Daoy (cell line): ENCODE data around the gene CLCC1. TPM values are rescaled to one million over a fixed set of nuclear protein-coding genes. Genes with fewer than 3 reads are reported as not detected.
A peak's percentile ranks its signal among the peaks of the same experiment; 100 is the strongest.
"Not testable (repeated sequence)": the region's sequence is repeated elsewhere in the genome, so short reads cannot be mapped to it uniquely, and the experiment has no call there.

Experiments
- DNase-seq: peaks from one replicate; pipeline ENCODE4 v3.0.0-alpha.2; 2015; ENCODE audit warnings: low read depth
- total RNA-seq: library from RNA; depleted of rRNA; stranded (reverse); fragments of >200 nt; shearing (Covaris generic); gene quantifications from 2 replicates; pipeline ENCODE4 v1.2.3, GENCODE V29; 2014; rRNA removed

CLCC1 gene, protein sequence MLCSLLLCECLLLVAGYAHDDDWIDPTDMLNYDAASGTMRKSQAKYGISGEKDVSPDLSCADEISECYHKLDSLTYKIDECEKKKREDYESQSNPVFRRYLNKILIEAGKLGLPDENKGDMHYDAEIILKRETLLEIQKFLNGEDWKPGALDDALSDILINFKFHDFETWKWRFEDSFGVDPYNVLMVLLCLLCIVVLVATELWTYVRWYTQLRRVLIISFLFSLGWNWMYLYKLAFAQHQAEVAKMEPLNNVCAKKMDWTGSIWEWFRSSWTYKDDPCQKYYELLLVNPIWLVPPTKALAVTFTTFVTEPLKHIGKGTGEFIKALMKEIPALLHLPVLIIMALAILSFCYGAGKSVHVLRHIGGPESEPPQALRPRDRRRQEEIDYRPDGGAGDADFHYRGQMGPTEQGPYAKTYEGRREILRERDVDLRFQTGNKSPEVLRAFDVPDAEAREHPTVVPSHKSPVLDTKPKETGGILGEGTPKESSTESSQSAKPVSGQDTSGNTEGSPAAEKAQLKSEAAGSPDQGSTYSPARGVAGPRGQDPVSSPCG
- 57.0 and 71.5 TPM in 2 replicates for total RNA-seq

- peak; percentile 99 for DNase-seq
These were observed at the start of gene CLCC1 for GRCh38 chr1:108963052-108963686. TSS of gene CLCC1 (minus strand) at chr1:108963484. CDS start at chr1:108950437, 13,047 bp downstream.

GRCh38 chr1:109011335-109011734, 48.1 kb upstream of the CLCC1 start:
- DNase-seq, result no peak

DNA sequence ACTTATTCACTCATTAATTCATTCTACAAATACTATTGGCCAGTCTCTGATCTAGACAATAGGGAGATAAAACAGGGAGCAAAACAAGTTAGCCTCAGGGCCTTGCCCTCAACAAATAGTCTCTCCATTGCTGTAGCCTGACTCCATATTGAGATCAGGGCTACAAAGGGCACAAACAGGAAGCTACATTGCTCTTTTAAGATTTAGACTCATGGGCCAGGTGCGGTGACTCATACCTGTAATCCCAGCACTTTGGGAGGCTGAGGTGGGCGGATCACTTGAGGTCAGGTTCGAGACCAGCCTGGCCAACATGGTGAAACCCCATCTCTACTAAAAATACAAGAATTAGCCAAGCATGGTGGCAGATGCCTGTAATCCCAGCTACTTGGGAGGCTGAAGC, 33.3 kb upstream of the CLCC1 start:
- DNase-seq, result peak; percentile 7

- DNase-seq, result no peak
These were observed 19.8 kb upstream of the CLCC1 start for GRCh38 chr1:108983114-108983513.

GRCh38 chr1:108976658-108977057, 13.4 kb upstream of the CLCC1 start:
- DNase-seq, result no peak

DNA sequence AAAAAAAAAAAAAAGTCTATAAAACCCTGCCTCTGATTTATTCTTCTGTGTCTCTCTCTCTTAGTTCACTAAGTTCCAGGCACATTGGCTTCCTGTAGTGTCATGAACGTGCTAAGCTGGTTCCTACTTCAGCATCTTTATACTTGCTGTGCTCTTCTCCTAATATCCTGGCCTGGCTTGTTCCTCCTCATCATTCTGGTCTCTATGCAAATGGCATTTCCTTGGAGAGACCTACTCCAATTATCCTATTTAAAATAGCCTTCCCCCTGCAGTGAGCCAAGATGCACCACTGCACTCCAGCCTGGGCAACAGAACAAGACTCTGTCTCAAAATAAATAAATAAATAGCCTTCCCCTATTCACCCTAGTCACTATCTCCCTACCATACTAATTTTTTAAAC, 9.7 kb upstream of the CLCC1 start:
- DNase-seq, result no peak

DNA sequence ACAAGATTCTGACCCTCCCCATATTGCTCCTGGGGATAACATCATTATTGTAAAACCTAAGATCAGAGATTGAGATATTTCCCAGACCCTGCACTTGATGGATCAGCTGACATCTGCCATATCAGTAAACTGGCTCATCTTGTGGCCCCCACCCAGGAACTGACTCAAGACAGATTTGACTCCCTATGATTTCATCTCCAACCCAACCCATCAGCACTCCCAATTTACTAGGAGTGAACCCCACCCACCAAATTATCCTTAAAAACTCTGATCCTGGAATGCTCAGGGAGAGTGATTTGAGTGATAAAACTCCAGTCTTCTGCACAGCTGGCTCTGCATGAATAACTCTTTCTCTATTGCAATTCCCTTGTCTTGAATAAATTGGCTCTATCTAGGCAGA, 6.1 kb upstream of the CLCC1 start:
- no peak for DNase-seq

DNA sequence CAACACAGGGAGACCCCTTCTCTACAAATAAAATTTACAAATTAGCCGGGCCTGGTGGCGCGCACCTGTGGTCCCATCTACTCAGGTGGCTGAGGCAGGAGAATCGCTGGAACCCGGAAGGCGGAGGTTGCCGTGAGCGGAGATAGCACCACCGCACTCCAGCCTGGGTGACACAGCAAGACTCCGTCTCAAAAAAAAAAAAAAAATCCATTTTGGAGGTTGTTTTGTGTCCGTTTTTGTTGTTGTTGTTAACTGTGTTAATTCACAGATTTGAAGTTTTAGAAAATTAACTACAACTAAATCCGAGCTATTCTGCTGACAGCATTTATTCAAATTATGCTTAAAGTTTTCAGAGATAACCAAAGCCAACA, 618 bp downstream of the CLCC1 start:
- DNase-seq, result peak; percentile 44

DNA sequence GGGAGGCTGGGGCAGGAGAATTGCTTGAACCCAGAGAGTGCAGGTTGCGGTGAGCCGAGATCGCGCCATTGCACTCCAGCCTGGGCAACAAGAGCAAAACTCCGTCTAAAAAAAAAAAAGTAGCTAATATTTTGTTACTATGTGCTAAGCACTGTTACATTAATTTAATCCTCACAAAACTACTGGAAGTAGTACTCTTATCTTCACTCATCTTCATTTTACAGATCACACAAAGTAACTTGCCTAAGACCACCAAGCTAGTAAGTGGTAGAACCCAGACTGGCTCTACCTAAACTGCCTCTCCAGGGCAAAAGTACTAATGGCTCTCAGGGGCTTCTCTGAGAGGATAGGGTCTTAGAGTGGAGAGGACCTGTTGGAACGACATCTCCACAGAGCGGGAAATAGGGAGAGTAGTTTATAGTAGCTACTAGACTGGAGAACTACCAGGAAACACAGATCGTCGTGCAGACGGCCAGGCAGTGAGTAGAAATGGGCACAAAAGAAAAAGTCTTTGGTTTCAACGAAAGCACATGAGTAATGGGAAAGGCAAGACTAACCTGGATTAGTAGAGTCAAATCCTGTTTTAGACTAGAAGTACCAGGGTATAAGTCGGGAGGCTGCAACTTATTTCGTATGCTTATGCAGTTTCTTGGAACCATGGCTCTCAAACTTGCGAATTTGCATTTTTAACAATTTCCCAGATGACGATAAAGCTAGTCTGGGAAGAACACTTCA, 1.4 kb downstream of the CLCC1 start:
- DNase-seq, result no peak

- no peak for DNase-seq
These were observed 2.1 kb downstream of the CLCC1 start for GRCh38 chr1:108961198-108961597.

DNA sequence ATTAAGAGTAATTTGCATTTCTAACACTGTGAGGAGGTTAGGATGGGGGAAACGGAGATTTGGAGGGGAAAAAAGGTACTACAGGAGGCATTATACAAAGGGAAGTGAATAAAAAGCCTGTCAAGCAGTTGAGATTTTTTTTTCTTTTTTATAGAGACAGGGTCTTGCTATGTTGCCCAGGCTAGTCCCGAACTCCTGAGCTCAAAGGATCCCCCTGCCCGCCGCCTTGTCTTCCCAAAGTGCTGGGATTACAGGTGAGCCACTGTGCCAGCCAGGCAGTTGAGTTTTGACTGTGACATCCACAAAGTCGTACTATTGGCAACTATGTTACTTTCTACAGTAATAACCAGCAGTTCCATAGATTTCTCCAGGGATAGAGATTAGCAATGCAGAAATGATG, 2.6 kb downstream of the CLCC1 start:
- no peak for DNase-seq

- no peak for DNase-seq
These were observed 5.4 kb downstream of the CLCC1 start for GRCh38 chr1:108957888-108958287.

DNA sequence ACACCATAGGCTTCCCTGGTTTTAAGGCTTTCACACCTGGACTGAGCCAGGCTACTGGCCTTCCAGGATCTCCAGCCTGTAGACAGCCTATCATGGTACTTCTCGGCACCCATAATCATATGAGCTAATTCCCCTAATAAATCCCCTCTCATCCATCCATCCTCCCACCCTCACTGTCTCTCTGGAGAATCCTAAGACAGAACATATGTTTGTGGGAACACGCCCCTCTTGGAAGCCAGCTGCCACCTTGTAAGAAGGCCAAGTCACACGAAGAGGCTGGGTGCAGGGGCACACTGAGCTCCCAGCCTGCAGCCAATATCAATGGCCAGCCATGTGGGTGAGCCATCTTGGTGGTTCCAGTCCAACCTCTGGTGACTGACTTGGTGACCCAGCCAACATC, 7.4 kb downstream of the CLCC1 start:
- DNase-seq, result no peak

- no peak for DNase-seq
These were observed 8.2 kb downstream of the CLCC1 start for GRCh38 chr1:108955111-108955510.

DNA sequence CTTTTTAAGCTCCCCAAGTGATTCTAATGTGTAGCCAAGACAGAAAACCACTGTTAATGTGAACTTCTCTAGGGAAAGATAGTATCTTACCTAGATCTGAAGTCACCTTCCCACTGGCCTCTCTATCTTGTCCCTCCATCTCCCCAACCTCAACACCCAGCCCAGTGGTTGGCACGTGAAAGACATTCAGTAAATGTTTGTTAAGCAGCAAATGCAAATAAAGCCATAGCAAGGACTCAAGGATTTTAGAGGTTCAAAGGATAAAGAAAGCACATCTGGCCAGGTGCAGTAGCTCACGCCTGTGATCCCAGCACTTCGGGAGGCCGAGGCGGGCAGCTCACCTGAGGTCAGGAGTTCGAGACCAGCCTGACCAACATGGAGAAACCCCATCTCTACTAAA, 9.8 kb downstream of the CLCC1 start:
- no peak for DNase-seq

DNA sequence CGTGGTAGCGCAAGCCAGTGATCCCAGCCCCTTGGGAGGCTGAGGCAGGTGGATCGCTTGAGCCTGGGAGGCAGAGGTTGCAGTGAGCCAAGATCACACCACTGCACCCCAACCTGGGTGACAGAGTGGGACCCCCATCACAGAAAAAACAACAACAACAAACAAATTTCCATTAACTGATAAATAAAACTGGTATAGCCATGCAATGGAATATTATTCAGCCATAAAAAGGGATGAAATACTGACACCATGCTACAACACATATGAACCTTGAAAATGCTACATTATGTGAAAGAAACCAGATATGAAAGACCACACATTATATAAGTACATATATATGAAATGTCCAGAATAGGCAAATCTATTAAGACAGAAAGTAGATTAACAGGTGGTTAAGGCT, 12.0 kb downstream of the CLCC1 start:
- DNase-seq, result no peak

- DNase-seq, result no peak
These were observed 14.2 kb downstream of the CLCC1 start for GRCh38 chr1:108949044-108949443.

DNA sequence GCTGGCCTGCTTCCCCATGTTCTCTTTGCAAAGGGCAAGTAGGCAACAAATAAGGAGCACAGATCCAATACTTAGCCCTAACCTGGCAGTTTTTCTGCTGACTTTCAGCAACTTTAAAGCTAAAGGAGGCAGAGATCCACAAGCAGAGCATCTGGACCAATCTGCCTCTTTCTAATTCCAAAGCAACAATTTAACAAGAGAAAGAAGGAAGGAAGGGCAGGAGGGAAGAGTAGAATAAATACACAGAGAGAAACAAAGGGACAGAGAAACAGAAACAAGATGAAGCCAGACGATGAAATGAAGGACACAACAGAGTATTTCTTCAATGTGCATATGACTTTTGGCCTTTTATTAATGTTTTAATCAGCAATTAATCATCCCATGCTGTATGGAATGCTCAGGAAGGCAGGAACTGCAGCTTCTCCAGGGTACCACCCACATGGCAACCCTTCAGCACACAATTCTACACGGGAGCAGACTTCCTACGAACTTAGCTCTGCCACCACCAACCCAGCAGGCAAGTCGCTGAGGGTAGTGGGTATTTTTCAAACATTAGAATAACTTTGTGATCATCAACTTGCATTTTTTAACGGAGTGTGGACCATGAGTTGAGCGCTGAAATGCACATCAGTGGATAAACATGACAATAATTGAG, 15.3 kb downstream of the CLCC1 start:
- DNase-seq, result no peak

GRCh38 chr1:108936170-108936569, 27.1 kb downstream of the CLCC1 start:
- no peak for DNase-seq

DNA sequence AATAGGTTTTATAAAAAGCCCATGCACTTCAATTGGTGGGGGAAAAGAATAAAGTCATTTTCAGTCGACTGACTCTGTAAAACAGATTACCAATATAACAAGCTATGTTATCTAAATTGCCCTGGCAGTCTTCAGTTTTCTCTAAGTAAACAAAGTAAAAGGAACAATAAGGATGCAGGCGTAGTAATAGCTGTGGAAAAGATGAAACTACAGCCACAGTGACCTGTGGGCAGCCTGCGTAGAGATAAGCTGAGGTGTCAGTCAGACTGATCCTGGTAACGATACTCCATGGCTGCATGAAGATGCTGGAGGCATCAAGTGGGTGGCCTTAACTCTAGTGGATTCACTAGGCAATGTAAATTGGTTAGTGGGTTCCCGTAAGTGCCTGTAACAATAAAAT, 29.3 kb downstream of the CLCC1 start:
- no peak for DNase-seq

DNA sequence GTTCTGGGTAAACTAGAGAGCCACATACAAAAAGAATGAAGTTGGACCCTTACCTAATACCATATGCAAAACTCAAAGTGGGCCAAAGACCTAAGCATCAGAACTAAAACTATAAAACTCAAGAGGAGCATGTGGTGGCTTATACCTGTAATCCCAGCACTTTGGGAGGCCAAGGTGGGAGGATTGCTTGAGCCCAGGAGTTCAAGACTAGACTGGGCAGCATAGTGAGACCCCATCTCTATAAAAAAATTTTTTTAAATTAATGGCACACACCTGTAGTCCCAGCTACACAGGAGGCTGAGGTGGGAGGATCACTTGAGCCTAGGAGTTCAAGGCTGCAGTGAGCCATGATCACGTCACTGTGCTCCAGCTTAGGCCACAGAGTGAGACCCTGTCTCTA, 35.7 kb downstream of the CLCC1 start:
- not testable (repeated sequence) for DNase-seq

- no peak for DNase-seq
These were observed 37.4 kb downstream of the CLCC1 start for GRCh38 chr1:108925920-108926319.
